ENCODE measurements around the gene ANKS1B.
"Not testable (repeated sequence)": the region's sequence is repeated elsewhere in the genome, so short reads cannot be mapped to it uniquely, and the experiment has no call there.

The ANKS1B gene

GRCh38 chr12:99746538-99746937 lies 238.2 kb downstream of the ANKS1B start:
- no peak for DNase-seq

DNA sequence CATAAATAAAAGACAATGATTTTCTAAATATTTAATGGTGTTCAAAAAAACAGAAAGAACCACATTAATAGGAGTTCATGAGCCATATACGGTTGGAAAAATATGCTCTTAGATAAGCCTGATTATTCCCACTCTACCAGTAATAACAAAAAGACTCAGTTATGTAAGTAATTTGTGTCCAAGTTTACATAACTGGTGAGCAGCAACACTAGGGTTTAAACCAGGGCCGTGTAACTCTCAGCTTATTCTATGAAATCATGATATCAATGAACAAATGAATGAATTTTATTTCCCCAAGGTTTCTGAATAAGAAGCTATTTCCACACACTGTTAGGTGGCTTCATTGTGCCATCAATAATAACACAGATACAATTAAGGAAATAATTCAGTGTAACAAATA lies 238.8 kb downstream of the ANKS1B start:
- DNase-seq, result no peak

- no peak for DNase-seq
Observed at GRCh38 chr12:99745121-99745520, 239.6 kb downstream of the ANKS1B start.

DNA sequence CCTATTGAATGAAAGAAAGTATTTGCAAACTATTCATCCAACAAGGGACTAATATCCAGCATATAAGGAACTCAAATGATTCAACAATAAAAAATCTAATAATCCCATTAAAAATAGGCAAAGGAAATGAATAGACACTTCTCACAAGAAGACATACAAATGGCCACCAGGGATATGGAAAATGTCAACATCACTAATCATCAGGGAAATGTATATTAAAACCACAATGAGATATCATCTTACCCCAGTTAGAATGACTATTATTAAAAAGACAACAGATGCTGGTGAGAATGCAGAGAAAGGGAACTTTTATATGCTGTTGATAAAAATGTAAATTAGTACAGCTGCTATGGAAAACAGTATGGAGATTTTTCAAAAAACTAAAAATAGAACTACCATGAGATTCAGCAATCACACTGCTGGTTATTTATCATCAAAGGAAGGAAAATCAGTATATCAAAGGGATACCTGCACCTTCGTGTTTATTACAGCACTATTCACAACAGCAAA lies 247.9 kb downstream of the ANKS1B start:
- DNase-seq, result no peak

GRCh38 chr12:99732131-99732530 lies 252.6 kb downstream of the ANKS1B start:
- DNase-seq, result no peak

GRCh38 chr12:99722690-99723486 lies 261.8 kb downstream of the ANKS1B start:
- no peak for DNase-seq

- DNase-seq, result no peak
Observed at GRCh38 chr12:99721715-99722275, 262.9 kb downstream of the ANKS1B start.

- not testable (repeated sequence) for DNase-seq
Observed at GRCh38 chr12:99720083-99720465, 264.7 kb downstream of the ANKS1B start.

DNA sequence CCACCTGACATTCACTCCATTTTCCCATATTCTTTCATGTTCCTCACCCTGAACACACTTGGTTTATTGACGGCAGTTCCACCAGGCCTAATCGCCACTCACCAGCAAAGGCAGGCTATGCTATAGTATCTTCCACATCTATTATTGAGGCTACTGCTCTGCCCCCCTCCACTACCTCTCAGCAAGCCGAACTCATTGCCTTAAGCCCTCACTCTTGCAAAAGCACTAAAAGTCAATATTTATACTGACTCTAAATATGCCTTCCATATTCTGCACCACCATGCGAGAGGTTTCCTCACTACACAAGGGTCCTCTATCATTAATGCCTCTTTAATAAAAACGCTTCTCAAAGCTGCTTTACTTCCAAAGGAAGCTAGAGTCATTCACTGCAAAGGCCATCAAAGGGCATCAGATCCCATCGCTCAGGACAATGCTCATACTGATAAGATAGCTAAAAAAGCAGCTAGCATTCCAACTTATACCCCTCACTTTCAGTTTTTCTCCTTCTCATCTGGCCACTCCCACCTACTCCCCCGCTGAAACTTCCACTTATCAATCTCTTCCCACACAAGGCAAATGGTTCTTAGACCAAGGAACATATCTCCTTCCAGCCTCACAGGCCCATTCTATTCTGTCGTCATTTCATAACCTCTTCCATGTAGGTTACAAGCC lies 265.2 kb downstream of the ANKS1B start:
- not testable (repeated sequence) for DNase-seq

DNA sequence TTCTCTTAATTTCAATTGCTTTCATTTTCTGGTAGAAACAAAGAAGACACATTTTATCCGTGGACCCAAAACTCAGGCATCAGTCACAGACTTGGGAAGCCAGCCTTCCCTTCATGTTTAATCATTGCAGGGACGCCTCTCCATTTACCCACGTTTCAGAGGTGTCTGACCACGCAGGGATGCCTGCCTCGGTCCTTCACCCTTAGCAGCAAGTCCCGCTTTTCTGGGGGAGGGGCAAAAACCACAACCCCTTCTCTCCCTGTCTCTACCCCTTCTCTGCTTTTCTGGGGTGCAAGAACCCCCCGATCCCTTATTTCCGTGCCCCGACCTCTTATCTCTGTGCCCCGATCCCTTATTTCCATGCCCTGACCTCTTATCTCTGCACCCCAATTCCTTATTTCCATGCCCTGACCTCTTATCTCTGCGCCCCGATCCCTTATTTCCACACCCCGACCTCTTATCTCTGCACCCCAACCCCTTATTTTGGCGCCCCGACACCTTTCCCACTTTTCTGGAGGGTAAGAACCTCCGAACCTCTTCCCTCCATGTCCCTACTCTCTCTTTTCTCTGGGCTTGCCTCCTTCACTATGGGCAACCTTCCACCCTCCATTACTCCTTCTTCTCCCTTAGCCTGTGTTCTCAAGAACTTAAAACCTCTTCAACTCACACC lies 268.8 kb downstream of the ANKS1B start:
- not testable (repeated sequence) for DNase-seq

DNA sequence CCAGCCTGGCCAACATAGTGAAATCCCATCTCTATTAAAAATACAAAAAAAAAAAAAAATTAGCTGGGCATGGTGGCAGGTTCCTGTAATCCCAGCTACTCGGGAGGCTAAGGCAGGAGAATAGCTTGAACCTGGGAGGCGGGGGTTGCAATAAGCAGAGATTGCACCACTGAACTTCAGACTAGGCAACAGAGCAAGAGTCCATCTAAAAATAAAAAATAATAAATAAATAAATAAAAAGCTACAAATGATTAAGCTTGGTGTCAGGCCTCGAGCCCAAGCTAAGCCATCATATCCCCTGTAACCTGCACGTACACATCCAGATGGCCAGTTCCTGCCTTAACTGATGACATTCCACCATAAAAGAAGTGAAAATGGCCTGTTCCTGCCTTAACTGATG lies 269.8 kb downstream of the ANKS1B start:
- not testable (repeated sequence) for DNase-seq

- no peak for DNase-seq
Observed at GRCh38 chr12:99713946-99714520, 270.7 kb downstream of the ANKS1B start.

GRCh38 chr12:99712281-99712680 lies 272.5 kb downstream of the ANKS1B start:
- DNase-seq, result no peak

DNA sequence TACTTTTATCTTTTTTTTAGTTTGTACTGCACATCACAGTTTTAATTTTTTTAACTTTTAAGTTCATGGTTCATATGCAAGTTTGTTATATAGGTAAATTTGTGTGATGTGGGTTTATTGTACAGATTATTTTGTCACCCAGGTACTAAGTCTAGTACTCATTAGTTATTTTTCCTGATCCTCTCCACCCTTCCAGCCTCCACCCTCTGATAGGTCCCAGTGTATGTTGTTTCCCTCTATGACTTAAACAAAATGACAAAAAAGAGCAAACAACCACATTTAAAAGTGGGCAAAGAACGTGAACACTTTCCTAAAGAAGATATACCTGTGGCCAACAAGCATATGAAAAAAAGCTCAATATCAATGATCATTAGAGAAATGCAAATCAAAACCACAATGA lies 273.5 kb downstream of the ANKS1B start:
- no peak for DNase-seq

DNA sequence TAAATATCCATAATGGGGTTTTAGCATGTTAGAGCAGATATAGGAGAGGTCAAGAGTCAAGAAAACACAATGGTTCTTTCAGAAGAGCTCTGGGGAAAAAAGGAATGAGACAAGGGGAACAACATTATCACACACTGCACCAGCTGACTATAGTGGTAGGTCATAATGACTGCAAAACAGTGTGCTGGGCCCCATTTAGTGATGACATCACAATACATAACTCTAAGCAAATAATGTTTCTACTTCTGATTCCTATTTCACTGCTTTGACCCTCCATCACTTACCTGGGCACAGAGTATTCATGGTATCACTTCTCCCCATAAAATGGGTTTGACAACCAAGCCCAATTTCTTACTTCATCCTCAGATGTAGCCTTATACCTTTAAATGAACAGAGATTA lies 275.1 kb downstream of the ANKS1B start:
- DNase-seq, result no peak

DNA sequence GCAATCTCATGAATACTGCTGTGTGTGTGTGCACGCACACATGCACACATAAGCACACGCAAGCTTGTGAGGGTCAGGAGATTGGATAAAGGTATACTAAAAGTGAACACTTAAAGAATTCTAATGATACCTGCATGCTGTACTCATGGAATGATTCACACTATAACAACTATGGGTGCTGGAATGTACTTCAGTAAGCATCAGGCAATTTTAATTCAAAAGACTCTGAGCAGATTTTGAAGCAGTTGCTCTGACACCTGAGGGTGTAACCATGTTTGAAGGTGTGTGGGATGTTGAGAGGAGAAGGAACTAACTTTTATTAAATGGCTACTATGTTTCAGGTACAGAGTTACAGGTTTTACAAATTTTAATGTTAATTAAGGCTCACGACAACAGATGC lies 275.6 kb downstream of the ANKS1B start:
- no peak for DNase-seq

DNA sequence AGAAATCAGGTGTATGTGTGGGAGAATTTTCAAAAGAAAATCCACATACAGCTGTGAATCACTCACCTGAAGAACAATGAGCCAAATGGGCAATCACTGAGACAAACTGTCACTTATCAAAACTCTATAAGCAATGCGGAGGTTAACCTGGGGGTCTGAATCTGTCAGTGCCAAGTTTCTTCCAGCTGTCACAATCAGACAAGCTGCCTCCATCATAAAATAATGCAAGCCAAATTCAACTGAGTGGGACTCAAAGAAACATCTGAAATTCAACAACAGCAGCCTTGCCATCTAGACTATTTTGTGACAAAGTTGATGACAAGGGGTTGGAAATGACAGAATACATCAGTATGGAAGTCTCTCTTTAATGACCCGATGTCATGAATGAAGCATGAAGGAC lies 276.9 kb downstream of the ANKS1B start:
- no peak for DNase-seq

DNA sequence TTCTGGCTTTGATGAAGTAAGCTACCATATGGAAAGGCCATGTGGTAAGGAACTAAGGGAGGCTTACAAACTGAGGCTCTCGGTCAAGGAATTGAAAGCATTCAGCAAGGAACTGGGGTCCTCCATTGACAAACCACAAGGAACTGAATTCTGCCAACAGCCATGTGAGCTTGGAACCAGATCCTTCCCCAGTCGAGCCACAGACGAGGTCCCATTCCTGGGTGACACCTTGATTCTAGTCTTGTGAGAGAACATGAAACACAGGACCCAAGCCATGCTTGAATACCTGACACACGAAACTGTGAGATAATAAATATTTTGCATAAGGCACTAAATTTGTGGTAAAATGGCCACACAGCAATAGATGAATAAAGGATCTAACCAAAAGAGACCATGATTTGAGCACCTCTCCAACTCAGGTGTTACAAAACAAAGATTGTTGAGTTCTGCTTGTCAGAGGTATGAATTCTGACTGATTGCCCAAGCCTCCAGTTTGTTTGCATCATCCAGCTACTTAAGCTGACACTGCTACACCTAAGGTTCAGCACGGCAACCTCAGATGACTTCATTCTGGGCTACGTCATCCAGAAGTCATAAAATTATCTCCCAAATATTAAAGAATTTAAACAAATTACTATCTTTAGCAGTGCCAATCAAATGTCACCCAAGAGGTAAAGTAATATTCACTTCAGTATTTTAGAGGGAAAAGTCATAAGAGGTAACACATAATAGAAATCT lies 277.8 kb downstream of the ANKS1B start:
- DNase-seq, result no peak

DNA sequence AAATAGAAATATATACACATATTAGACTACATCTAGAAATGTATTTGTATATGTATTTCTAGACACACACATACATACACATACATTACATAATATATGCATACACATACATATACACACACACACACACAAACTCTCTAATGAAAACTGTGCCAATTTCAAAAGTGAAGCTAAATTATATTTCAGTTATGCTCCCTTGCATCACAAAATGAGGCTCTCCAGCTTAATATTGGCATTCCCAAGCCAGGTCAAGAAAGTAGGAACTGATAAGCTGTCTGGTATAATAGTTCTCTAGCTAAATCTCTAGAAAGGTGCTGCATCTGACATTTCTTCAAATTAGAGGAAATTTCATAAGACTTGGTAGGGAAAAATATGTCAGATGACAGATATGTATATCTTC lies 280.3 kb downstream of the ANKS1B start:
- DNase-seq, result no peak

- no peak for DNase-seq
Observed at GRCh38 chr12:99704036-99704435, 280.7 kb downstream of the ANKS1B start.

GRCh38 chr12:99700032-99700431 lies 284.7 kb downstream of the ANKS1B start:
- no peak for DNase-seq

- no peak for DNase-seq
Observed at GRCh38 chr12:99695050-99695449, 289.7 kb downstream of the ANKS1B start.
